ENCODE results near the gene ACAP3. TPM values are rescaled to one million over a fixed set of nuclear protein-coding genes. Genes with fewer than 3 reads are reported as not detected.

Gene ACAP3
- total RNA-seq, 1 donor from 2014 or later, result 50.6 TPM

- ATAC-seq (no peak), DNase-seq (no peak)
- peaks cover 20% of the 10 kb centered on the region for H3K36me3 ChIP-seq
- no peaks in the 10 kb centered on the region for H3K27me3 ChIP-seq (ENCODE audit: low read depth)
- no peak overlapping the region for H3K4me3 ChIP-seq
- H3K4me1 ChIP-seq, result no peaks in the 10 kb centered on the region
- no peak for TF ChIP-seq CTCF (IDR thresholded peaks at IDR 0.05)
- no peak overlapping the region for H3K27ac ChIP-seq
- intact Hi-C loops (cut with DNase I), result no loop called here
- no peaks in the 10 kb centered on the region for H3K9me3 ChIP-seq
Measured at GRCh38 chr1:1295154-1295923, 12.4 kb downstream of the ACAP3 start.

- no peak overlapping the region for H3K27ac ChIP-seq
- H3K4me1 ChIP-seq, result no peaks in the 10 kb centered on the region
- no peak for TF ChIP-seq CTCF (IDR thresholded peaks at IDR 0.05)
- no peaks in the 10 kb centered on the region for H3K9me3 ChIP-seq
- intact Hi-C loops (cut with DNase I), result no loop called here
- H3K36me3 ChIP-seq, result peaks cover 14% of the 10 kb centered on the region
- no peaks in the 10 kb centered on the region for H3K27me3 ChIP-seq (ENCODE audit: low read depth)
- no peak overlapping the region for H3K4me3 ChIP-seq
- ATAC-seq (no peak), DNase-seq (no peak)
Measured at GRCh38 chr1:1294250-1294890, 13.4 kb downstream of the ACAP3 start.

- peaks cover 14% of the 10 kb centered on the region for H3K36me3 ChIP-seq
- no peaks in the 10 kb centered on the region for H3K4me1 ChIP-seq
- intact Hi-C loops (cut with DNase I), result no loop called here
- DNase-seq (no peak), ATAC-seq (peak in 1 of 2 donors; percentile 7)
- H3K27ac ChIP-seq, result no peak overlapping the region
- H3K4me3 ChIP-seq, result no peak overlapping the region
- TF ChIP-seq CTCF (IDR thresholded peaks at IDR 0.05), result no peak
- no peaks in the 10 kb centered on the region for H3K27me3 ChIP-seq (ENCODE audit: low read depth)
- H3K9me3 ChIP-seq, result no peaks in the 10 kb centered on the region
Measured at GRCh38 chr1:1293263-1294249, 14.2 kb downstream of the ACAP3 start.

GRCh38 chr1:1292851-1293250, 14.9 kb downstream of the ACAP3 start:
- Histone ChIP-seq H3K27me3 (ENCODE audit: low read depth) (no peaks in the 10 kb centered on the region), H3K4me1 (no peaks in the 10 kb centered on the region), H3K27ac (no peak overlapping the region), H3K9me3 (no peaks in the 10 kb centered on the region), H3K4me3 (no peak overlapping the region), H3K36me3 (peaks cover 14% of the 10 kb centered on the region)
- DNase-seq (no peak), ATAC-seq (no peak)
- no peak for TF ChIP-seq CTCF (IDR thresholded peaks at IDR 0.05)
- intact Hi-C loops (cut with DNase I), result no loop called here

GRCh38 chr1:1292442-1292779, 15.3 kb downstream of the ACAP3 start:
- Histone ChIP-seq H3K27me3 (ENCODE audit: low read depth) (peaks cover 4% of the 10 kb centered on the region), H3K27ac (no peak overlapping the region), H3K9me3 (no peaks in the 10 kb centered on the region), H3K4me3 (no peak overlapping the region), H3K36me3 (peaks cover 14% of the 10 kb centered on the region), H3K4me1 (no peaks in the 10 kb centered on the region)
- DNase-seq (no peak), ATAC-seq (no peak)
- no peak for TF ChIP-seq CTCF (IDR thresholded peaks at IDR 0.05)
- intact Hi-C loops (cut with DNase I), result no loop called here

Data from lower lobe of right lung (tissue), 2 donors.